Measurements from ENCODE around the gene GFER.
"Not testable (repeated sequence)": the region's sequence is repeated elsewhere in the genome, so short reads cannot be mapped to it uniquely, and the experiment has no call there.

GFER gene

GRCh38 chr16:2029350-2029749, 45.4 kb downstream of the GFER start:
- DNase-seq: no peak

DNA sequence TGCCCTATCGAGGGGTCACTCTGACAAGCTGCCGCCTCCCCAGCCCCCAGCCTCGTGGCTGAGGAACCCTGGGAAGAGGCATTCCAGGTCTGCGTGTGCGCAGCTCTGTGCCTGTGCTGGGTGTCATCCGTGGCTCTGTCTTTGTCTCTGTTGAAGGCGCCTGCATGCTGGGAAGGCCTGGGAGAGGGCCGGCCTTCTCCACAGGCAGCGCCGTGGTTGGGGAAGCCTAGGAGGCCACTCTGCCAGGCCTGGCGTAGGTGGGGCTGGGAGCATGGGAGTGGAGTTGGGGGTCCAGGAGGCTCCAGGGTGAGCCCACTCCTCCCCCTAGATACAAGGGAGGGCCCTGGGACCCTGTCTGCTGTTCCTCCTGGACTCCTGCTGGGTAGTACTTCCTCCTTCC, 46.0 kb downstream of the GFER start:
- no peak for DNase-seq

- no peak for DNase-seq
These were observed 47.1 kb downstream of the GFER start for GRCh38 chr16:2031081-2031577.

DNA sequence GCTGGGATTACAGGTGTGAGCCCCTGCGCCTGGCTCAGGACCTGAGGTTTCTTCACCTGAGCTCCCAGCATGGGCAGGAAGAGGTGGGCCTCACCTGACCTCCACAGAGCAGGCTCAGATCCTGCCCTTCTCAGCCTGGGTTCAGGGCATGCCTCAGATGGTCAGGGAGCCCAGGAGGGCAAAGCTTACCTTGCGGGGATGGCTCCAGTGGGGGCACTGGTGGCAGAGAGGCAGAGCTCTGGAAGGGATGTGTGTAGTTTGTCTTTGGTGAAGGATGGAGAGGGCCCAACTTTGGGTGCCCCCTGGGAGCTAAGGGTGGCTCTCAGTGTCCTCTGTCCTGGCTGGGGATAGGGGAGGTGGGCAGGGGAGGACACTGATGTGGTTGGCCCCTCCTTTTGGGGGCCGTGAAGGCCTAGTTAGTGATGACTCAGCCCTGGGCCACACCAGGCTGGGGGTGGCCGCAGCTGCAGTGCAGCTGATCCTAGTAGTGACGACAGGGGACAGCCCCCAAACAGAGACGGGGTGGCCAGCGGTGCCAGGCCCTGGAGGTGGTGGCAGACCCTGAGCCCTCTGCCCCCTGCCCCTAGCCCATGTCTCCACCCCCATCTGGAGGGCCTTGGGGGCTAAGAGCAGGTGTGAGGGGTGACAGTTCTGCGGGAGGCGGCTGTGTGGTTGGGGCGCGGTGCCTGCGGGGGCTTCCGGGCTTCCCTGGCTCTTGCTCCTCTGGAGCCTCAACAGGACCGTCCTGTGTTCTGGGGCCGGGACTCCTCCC, 48.5 kb downstream of the GFER start:
- DNase-seq: no peak

GRCh38 chr16:2033057-2033908, 49.3 kb downstream of the GFER start:
- no peak for DNase-seq

DNA sequence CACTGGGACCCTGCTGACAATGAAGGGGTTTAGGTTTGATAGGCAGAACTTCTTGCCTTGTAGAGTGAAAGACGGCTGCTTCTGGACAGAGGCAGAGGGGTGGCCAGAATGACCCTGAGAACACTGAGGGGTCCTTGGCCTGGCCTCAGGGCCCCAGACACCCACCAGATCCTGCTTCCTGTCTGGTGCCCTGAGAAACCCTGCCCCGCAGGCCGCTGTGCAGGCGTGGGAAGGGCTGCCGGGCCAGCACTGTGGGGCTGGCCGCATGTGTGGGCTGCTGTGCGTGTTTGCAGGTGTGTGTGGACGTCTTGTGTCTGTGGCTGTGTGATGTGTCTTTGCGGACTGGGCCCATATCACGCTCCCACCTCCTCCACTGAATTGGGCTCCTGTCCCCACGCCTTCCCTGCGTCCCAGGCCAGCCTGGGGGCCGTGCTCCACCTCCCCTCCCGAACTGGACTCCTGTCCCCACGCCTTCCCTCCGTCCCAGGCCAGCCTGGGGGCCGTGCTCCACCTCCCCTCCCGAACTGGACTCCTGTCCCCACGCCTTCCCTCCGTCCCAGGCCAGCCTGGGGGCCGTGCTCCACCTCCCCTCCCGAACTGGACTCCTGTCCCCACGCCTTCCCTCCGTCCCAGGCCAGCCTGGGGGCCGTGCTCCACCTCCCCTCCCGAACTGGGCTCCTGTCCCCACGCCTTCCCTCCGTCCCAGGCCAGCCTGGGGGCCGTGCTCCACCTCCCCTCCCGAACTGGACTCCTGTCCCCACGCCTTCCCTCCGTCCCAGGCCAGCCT, 50.1 kb downstream of the GFER start:
- DNase-seq: not testable (repeated sequence)

GRCh38 chr16:2034696-2035430, 50.9 kb downstream of the GFER start:
- DNase-seq: no peak

- no peak for DNase-seq
These were observed 51.6 kb downstream of the GFER start for GRCh38 chr16:2035431-2036199.

DNA sequence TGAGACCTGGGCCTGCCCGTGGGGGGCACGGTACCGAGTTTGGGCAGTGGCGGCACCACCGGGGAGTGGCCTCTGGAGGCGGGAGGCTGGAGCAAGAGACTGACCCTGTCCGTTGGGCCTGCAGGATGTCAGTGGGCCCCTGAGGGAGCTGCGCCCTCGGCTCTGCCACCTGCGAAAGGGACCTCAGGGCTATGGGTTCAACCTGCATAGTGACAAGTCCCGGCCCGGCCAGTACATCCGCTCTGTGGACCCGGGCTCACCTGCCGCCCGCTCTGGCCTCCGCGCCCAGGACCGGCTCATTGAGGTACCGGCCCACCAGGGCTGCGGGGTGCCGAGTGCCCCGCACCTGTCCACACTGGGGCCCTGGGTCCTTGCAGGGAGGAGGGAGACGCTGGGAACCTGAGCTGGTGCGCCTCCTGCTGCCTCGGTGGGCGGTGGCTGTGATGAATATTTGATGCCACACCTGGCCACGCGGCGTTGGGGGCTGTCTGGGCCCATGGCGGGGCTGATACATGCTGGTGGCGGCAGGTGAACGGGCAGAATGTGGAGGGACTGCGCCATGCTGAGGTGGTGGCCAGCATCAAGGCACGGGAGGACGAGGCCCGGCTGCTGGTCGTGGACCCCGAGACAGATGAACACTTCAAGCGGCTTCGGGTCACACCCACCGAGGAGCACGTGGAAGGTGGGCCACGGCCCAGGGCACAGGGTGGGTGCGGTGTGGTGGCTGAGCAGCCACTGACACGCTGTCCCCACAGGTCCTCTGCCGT, 52.4 kb downstream of the GFER start:
- no peak for DNase-seq

GRCh38 chr16:2037115-2037514, 53.1 kb downstream of the GFER start:
- DNase-seq: no peak
